Suprapubic skin (tissue), 3 donors: ENCODE measurements around the gene NR2F1-AS1.

Experiments
- CTCF ChIP-seq, 2 donors: fragments of 200-600 bp in 1 of 2; fragments of 450-650 bp in 1 of 2; sonication (generic) in 1 of 2; IDR thresholded peaks; one replicate each; pipeline ENCODE4 v1.5.1; 2016 to 2019; ENCODE audit warnings: antibody characterized with exemption in 2 of 2, mild to moderate bottlenecking in 1 of 2, moderate library complexity in 1 of 2
- EP300 ChIP-seq: sonication (generic); formaldehyde crosslinking; IDR thresholded peaks from one replicate; pipeline ENCODE4 v1.6.1; 2017; ENCODE audit warnings: antibody characterized with exemption

GRCh38 chr5:93611976-93612854 is 31.2 kb upstream of the NR2F1-AS1 start:
- TF ChIP-seq CTCF (IDR thresholded peaks at IDR 0.05) (no peak), EP300 (no peak)
